Activated naive CD8-positive, alpha-beta T cell treated with anti-CD3 and anti-CD28 coated beads, Interleukin-2, amount 10 ng/mL, durations not matched to agents 7 days and 5 days (primary cell): ENCODE measurements around the gene DPYD. TPM values are rescaled to one million over a fixed set of nuclear protein-coding genes. Genes with fewer than 3 reads are reported as not detected.

ENCODE experiments used
- ATAC-seq: fragments of 150-1000 bp; cut with Tn5 transposase; one replicate; pipeline ENCODE4 v1.10.0; 2021; ENCODE audit warnings: low read depth, moderate library complexity
- POLR2A ChIA-PET: fragments of 350-600 bp; sonication (Branson Sonifier 250); formaldehyde crosslinking; loops from one replicate; lab custom pipeline; 2021; ENCODE audit warnings: antibody characterized with exemption; lab: Charles Lee
- DNase-seq: peaks from one replicate; pipeline ENCODE4 v3.0.0; 2021
- H3K27ac Mint-ChIP-seq: one replicate; pipeline ENCODE4 v1.8.0; 2022; ENCODE audit warnings: mild to moderate bottlenecking, mixed read lengths
- H3K27me3 Mint-ChIP-seq: one replicate; pipeline ENCODE4 v1.8.0; 2022; ENCODE audit warnings: mild to moderate bottlenecking, moderate library complexity, mixed read lengths
- H3K36me3 Mint-ChIP-seq: one replicate; pipeline ENCODE4 v1.8.0; 2021; ENCODE audit warnings: mild to moderate bottlenecking, mixed read lengths
- H3K4me1 Mint-ChIP-seq: one replicate; pipeline ENCODE4 v1.8.0; 2021; ENCODE audit warnings: mixed read lengths
- H3K4me3 Mint-ChIP-seq: one replicate; pipeline ENCODE4 v1.8.0; 2022; ENCODE audit warnings: mild to moderate bottlenecking, moderate library complexity, mixed read lengths
- H3K9me3 Mint-ChIP-seq: one replicate; pipeline ENCODE4 v1.8.0; 2021; ENCODE audit warnings: mixed read lengths
- total RNA-seq, 2 experiments: library from RNA; stranded (reverse); gene quantifications; one replicate each; pipeline ENCODE4 v1.2.3, GENCODE V29; 2021

Gene DPYD
- total RNA-seq, 2 experiments from 2014 or later, result 42.0 to 42.3 TPM

DNA sequence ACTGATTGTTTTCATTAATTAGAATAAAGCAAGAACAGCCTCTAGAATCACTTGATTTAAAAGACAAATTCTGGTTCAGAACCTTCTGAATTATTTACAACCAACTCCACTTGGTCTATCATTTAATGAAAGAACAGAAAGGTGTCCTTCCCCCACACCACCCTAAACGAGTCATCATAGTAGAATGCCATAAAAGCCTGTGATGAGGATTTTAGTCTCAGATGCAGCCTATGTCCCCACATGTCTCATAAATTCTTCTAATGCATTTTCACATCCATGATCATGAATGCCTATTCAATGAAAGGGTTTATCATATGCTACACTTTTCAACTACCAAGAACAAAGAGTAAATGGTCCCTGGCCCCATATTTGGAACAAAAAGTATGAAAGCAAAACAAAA is 508.1 kb downstream of the DPYD start:
- no peaks in the 10 kb centered on the region for H3K4me1 Mint-ChIP-seq
- ATAC-seq (no peak), DNase-seq (no peak)
- H3K36me3 Mint-ChIP-seq, result peaks cover under 1% of the 10 kb centered on the region
- no peak overlapping the region for H3K4me3 Mint-ChIP-seq
- no peak overlapping the region for H3K27ac Mint-ChIP-seq
- POLR2A ChIA-PET, result no interaction called here
- H3K9me3 Mint-ChIP-seq, result no peaks in the 10 kb centered on the region
- no peaks in the 10 kb centered on the region for H3K27me3 Mint-ChIP-seq

DNA sequence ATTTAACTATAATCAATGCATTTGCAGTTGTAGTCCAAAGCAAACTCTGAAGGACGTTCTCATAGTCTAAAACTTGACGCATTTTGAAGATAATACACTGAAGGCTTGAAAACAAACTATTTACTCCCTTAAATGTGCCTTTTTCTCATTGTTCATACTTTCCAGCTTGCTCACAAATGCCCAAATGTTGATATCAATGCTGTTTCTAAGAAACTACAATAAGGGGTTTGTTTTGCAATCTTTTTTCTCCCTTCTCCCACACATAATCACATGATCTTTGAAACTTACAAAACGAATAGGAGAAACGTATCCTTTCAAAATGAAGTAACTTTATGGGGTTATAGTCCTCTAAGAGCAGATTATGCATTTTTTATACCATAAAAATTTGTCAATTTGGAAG is 508.7 kb downstream of the DPYD start:
- no peak for DNase-seq
- peaks cover 2% of the 10 kb centered on the region for H3K36me3 Mint-ChIP-seq
- no peak overlapping the region for H3K4me3 Mint-ChIP-seq
- no peak for ATAC-seq
- H3K4me1 Mint-ChIP-seq, result no peaks in the 10 kb centered on the region
- H3K27me3 Mint-ChIP-seq, result no peaks in the 10 kb centered on the region
- POLR2A ChIA-PET, result no interaction called here
- no peaks in the 10 kb centered on the region for H3K9me3 Mint-ChIP-seq
- no peak overlapping the region for H3K27ac Mint-ChIP-seq

DNA sequence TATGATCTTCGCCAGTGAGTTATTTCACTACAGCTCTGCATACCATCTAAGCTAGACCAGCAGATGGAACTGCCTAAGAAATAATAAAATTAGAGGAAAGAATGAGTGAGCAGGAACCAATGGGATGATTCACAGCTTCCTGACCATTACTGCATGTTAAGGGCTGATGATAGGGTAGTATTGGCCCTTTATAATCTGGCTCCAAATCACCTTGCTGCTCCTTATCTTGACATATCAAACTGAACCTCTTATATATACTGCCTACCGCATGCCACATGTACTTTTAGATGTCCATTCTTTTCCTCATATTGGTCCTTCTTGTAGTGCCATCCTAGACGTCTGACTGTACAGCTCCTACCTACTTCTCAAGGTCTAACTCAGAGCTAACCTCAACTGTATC is 524.4 kb downstream of the DPYD start:
- Mint-ChIP-seq H3K4me3 (no peak overlapping the region), H3K4me1 (no peaks in the 10 kb centered on the region), H3K9me3 (peaks cover 15% of the 10 kb centered on the region), H3K27me3 (no peaks in the 10 kb centered on the region), H3K36me3 (peaks cover 2% of the 10 kb centered on the region), H3K27ac (no peak overlapping the region)
- POLR2A ChIA-PET, result no interaction called here
- DNase-seq (no peak), ATAC-seq (no peak)

DNA sequence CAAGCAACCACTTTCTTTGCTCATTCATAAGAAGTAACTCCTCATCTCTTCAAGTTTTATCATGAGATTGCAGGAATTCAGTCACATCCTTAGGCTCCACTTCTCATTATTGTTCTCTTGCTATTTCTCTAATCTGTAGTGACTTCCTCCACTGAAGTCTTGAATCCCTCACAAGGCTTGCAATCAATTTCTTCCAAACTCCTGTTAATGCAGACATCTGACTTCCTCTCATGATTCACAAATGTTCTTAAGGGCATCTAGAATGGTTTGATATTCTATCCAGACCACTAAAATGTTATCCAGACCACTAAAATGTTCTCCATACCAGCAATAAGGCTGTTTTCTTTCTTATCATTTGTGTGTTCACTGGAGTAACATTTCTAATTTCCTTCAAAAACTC is 528.1 kb downstream of the DPYD start:
- POLR2A ChIA-PET, result no interaction called here
- H3K4me1 Mint-ChIP-seq, result no peaks in the 10 kb centered on the region
- H3K36me3 Mint-ChIP-seq, result no peaks in the 10 kb centered on the region
- DNase-seq, result no peak
- peaks cover 10% of the 10 kb centered on the region for H3K9me3 Mint-ChIP-seq
- H3K27me3 Mint-ChIP-seq, result no peaks in the 10 kb centered on the region
- no peak overlapping the region for H3K4me3 Mint-ChIP-seq
- ATAC-seq, result no peak
- no peak overlapping the region for H3K27ac Mint-ChIP-seq

DNA sequence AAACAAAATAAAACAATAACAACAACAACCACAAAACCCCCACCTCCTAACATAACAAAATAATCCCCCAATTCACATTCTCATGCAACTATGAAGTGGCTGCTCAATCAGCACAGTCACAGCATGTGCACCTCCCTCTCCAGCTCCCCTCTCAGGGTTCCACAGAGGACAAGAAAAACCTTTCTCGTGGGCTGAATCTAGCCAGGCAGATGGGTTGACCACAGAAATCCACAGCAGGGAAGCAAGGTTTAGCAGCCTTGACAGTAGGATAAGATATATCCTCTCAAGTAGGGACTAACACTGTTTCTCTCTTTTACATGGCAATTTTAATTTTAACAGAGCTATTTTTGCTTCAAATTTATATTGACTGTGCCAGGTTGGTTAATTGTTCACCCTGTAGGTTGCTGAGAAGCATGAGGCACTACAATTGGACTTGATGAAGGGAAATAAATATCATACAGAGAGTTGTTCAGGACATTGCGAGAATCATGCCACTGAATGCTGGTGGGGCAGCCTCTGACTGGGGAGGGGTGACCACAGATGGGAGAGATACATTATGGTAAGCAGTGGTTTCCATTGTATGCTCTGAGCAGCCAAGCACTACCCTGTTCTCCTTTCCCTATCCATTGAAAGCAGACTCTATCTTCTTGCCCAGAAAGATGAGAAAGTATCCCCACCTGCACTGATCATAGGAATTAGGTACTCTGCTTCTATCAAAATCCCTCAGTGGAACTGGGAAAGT is 535.1 kb downstream of the DPYD start:
- Mint-ChIP-seq H3K4me1 (no peaks in the 10 kb centered on the region), H3K27me3 (no peaks in the 10 kb centered on the region), H3K27ac (no peak overlapping the region), H3K36me3 (peaks cover 3% of the 10 kb centered on the region), H3K4me3 (no peak overlapping the region), H3K9me3 (peaks cover 1% of the 10 kb centered on the region)
- ATAC-seq (no peak), DNase-seq (no peak)
- POLR2A ChIA-PET, result no interaction called here

DNA sequence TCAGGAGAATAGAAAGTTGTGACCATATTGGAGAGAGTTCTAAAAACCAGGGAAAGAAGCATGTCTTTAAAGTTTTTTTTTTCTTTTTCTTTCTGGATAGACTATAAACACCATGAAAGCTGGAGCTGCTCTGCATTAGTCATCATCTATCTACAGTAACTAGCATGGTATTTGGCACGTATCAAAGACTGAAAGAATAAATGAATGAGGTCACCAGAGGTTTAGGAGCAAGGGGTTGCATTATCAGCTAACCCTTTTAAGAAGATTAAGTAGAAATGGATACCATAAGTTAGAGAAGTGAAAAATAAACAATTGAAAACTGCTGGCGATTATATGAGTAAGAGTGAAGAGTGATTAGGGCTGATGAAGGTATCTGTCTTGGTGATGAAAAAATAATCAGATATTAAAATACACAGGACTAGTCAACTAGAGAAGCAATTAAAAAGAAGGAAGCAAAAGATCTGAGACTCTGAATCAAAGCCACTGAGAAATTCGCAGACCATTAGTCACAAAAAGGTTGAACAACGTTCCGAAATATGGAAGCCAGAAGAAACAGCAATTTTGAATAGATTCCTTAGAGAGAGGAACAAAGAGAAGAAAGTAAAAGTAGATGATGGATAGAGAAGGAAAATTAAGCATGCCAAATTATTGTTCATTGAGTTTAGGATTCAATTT is 536.4 kb downstream of the DPYD start:
- H3K4me3 Mint-ChIP-seq, result no peak overlapping the region
- H3K4me1 Mint-ChIP-seq, result no peaks in the 10 kb centered on the region
- peaks cover 3% of the 10 kb centered on the region for H3K36me3 Mint-ChIP-seq
- H3K9me3 Mint-ChIP-seq, result peaks cover 1% of the 10 kb centered on the region
- DNase-seq (no peak), ATAC-seq (no peak)
- POLR2A ChIA-PET, result no interaction called here
- no peaks in the 10 kb centered on the region for H3K27me3 Mint-ChIP-seq
- H3K27ac Mint-ChIP-seq, result no peak overlapping the region

DNA sequence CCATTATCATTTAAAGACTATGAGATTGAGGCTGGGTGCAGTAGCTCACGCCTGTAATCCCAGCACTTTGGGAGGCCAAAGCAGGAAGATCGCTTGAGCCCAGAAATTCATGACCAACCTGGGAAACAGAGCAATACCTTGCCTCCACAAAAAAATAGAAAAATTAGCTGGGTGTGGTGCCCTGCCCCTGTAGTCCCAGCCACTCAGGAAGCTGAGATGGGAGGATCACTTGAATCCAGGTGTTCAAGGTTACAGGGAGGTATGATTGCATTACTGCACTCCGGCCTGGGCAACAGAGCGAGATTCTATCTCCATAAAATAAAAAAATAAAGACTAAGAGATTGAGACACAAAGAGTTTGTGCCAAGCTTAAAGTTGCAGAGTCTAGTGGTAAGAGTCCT is 537.0 kb downstream of the DPYD start:
- POLR2A ChIA-PET, result no interaction called here
- peaks cover 3% of the 10 kb centered on the region for H3K36me3 Mint-ChIP-seq
- ATAC-seq, result no peak

DNA sequence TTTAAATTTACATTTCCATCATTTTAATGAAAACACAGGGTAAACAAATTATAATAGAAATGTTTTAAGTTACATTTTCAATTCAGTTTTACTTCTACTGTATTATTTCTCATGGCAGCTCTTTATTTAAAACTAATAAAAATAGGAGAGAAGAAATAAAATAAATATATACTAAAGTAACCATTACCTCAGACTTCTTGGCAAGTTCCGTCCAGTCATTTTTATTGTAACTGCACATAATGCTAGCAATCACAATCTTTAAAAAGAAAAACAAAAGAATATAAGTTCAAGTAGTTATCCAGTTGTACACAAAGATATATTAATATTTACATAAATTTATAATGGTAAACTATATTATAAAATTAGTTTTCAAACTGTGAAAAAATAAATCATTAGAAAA is 538.6 kb downstream of the DPYD start:
- H3K36me3 Mint-ChIP-seq, result peaks cover 5% of the 10 kb centered on the region
- H3K9me3 Mint-ChIP-seq, result peaks cover 1% of the 10 kb centered on the region
- no peak for ATAC-seq

More for the DNA sequence above, 537.0 kb downstream of the DPYD start:
- no peaks in the 10 kb centered on the region for H3K27me3 Mint-ChIP-seq
- no peak overlapping the region for H3K27ac Mint-ChIP-seq
- H3K4me3 Mint-ChIP-seq, result no peak overlapping the region
- no peaks in the 10 kb centered on the region for H3K4me1 Mint-ChIP-seq
- H3K9me3 Mint-ChIP-seq, result peaks cover 1% of the 10 kb centered on the region
- DNase-seq, result no peak

DNA sequence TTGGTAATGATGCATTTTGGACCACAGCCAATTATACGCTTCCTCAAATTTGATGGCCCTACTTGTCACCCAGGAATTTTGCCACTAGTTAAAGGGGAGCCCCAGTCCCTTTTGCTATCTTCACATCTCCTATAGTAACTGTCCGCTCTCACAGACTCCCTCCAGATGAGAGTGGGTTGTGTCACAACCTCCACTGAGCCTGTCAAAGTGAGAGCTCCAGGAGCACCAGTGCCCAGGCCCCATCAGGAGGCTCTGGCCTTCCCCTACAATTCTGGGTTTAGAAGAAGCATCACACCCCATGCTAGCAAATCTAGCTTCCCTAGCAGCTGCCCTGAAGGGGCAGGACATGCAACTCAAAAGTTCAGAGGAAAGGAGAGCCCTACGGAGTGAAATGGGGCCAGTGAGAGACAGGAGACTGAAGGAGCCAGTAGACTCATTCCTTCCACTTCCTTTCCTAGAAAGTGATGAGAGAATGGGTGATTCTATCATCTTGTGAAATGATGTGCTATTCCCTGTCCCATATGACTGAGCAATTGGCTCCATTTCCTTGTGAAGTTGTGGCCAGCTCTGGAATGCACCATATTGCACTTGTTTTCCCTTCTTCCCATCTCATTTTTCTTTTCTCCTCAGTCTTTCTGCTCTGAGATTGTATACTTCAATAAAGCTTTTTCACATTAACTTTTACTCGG is 541.3 kb downstream of the DPYD start:
- peaks cover 6% of the 10 kb centered on the region for H3K4me1 Mint-ChIP-seq
- POLR2A ChIA-PET, result no interaction called here

More for the DNA sequence above, 538.6 kb downstream of the DPYD start:
- no peak overlapping the region for H3K27ac Mint-ChIP-seq
- no peak for DNase-seq
- H3K4me3 Mint-ChIP-seq, result no peak overlapping the region
- H3K4me1 Mint-ChIP-seq, result peaks cover 6% of the 10 kb centered on the region
- POLR2A ChIA-PET, result no interaction called here
- no peaks in the 10 kb centered on the region for H3K27me3 Mint-ChIP-seq

DNA sequence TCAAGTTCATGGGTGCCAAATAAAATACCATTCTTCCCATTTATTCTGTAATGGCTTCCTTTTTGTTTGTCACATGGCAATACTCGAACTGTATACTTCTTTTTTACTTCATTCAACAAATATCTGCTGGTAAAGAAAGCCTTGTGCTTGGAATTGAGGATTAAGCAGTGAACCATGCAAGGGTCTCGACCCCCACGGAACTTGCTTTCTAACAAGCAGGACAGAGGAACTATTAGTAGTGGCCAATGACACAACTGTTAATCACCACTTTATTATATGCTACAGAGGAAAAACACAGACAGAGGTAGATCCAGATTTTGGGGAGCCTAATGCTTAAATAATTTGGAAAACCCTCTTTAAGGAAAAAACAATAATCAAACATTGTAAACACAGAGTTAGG is 542.2 kb downstream of the DPYD start:
- Mint-ChIP-seq H3K4me1 (peaks cover 6% of the 10 kb centered on the region), H3K27ac (no peak overlapping the region), H3K36me3 (peaks cover 3% of the 10 kb centered on the region)

More for the DNA sequence above, 541.3 kb downstream of the DPYD start:
- no peak overlapping the region for H3K4me3 Mint-ChIP-seq
- ATAC-seq (no peak), DNase-seq (no peak)
- H3K27ac Mint-ChIP-seq, result no peak overlapping the region
- peaks cover 4% of the 10 kb centered on the region for H3K36me3 Mint-ChIP-seq
- no peaks in the 10 kb centered on the region for H3K27me3 Mint-ChIP-seq
- H3K9me3 Mint-ChIP-seq, result no peaks in the 10 kb centered on the region

DNA sequence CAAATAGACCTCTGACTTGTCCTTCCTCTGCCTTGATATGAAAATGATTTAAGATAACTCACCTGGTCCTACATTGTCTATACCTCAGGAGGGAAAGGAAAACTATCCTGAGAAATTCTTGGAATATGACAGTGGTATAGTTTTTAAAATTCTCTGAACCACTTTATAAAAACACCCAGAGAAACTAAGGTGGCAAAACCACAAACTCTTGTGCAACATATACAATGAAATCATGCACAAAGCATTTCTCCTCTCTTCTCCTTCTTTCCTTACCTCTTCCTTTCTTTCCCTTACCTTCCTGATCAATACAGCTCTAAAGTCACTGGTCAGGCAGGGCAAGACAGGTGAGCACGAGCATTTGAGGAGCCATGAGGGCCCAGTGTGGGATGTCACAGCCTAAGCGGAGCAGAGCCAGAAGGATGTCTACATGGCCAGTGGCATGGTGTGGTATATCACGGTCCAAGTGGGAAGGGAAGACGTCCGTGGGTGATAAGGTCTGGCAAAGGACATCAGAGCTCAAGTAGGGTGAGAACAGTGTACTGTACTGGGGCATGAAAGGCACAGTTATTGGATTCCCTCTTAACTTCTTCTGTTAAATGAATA is 543.3 kb downstream of the DPYD start:
- Mint-ChIP-seq H3K4me1 (peaks cover 6% of the 10 kb centered on the region), H3K27me3 (no peaks in the 10 kb centered on the region), H3K36me3 (peaks cover 3% of the 10 kb centered on the region), H3K27ac (no peak overlapping the region), H3K4me3 (no peak overlapping the region), H3K9me3 (no peaks in the 10 kb centered on the region)
- POLR2A ChIA-PET, result no interaction called here
- no peak for DNase-seq
- no peak for ATAC-seq

More for the DNA sequence above, 542.2 kb downstream of the DPYD start:
- Mint-ChIP-seq H3K27me3 (no peaks in the 10 kb centered on the region), H3K4me3 (no peak overlapping the region), H3K9me3 (no peaks in the 10 kb centered on the region)
- DNase-seq (no peak), ATAC-seq (no peak)
- POLR2A ChIA-PET, result no interaction called here

DNA sequence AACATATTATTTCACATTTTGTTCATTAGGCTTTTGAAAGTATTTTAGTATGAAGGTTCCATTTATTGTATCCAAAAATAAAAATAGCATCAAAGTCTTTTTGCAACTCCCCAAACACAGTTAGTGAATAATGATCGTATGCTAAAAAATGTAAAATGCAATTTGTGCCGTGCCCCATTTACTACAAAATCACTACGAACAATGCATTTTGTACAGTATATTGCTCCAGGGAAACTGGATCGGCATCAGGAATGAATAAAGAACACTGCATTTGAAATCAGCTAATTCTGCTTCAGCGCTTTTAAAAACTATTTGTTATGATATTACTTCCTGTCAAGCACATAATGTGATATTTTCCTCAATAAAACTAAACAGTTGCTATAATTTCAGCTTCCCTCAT is 547.8 kb downstream of the DPYD start:
- H3K4me1 Mint-ChIP-seq, result peaks cover 6% of the 10 kb centered on the region
- POLR2A ChIA-PET, result no interaction called here
- peaks cover 6% of the 10 kb centered on the region for H3K36me3 Mint-ChIP-seq
- ATAC-seq (no peak), DNase-seq (no peak)
- H3K27me3 Mint-ChIP-seq, result no peaks in the 10 kb centered on the region
- no peak overlapping the region for H3K4me3 Mint-ChIP-seq
- no peak overlapping the region for H3K27ac Mint-ChIP-seq
- H3K9me3 Mint-ChIP-seq, result peaks cover 2% of the 10 kb centered on the region

DNA sequence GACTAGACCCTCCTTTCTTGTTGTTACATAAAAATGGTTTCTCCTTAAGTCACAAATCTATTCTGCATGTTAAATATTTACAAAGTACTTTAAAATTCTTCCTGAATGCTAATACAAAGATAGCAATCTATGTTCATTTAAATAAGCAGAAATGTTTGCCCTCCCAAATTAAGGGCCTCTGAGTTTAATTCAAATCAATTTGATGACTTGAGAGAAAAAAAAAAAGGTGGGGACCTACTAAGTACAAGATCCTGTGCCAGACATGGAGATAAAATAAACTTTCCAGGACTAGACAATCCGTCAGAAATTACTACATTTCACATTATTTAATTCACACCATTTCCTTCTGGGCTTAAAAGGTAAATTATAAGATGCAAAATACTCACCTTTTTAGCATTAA is 548.3 kb downstream of the DPYD start:
- H3K36me3 Mint-ChIP-seq, result peaks cover 4% of the 10 kb centered on the region
- H3K4me3 Mint-ChIP-seq, result no peak overlapping the region
- no peaks in the 10 kb centered on the region for H3K27me3 Mint-ChIP-seq
- H3K27ac Mint-ChIP-seq, result no peak overlapping the region
- peaks cover 2% of the 10 kb centered on the region for H3K9me3 Mint-ChIP-seq
- POLR2A ChIA-PET, result no interaction called here
- ATAC-seq, result no peak
- no peak for DNase-seq
- H3K4me1 Mint-ChIP-seq, result peaks cover 3% of the 10 kb centered on the region
